ENCODE measurements around the gene LMTK2. TPM values are rescaled to one million over a fixed set of nuclear protein-coding genes. Genes with fewer than 3 reads are reported as not detected.

LMTK2 gene
- total RNA-seq, 1 donor from 2014 or later, result 10.6 TPM

- TF ChIP-seq CTCF (conservative IDR thresholded peaks at IDR 0.05; ENCODE audit: low read depth, low read length), result no peak
- H3K4me3 ChIP-seq (ENCODE audit: low read depth, low read length), result no peak overlapping the region
- DNase-seq (ENCODE audit: low read depth), result no peak
Measured at GRCh38 chr7:98100088-98100487, 6.6 kb upstream of the LMTK2 start.

GRCh38 chr7:98102170-98102569 is 4.5 kb upstream of the LMTK2 start:
- no peak for TF ChIP-seq CTCF (conservative IDR thresholded peaks at IDR 0.05; ENCODE audit: low read depth, low read length)
- no peak overlapping the region for H3K4me3 ChIP-seq (ENCODE audit: low read depth, low read length)
- DNase-seq (ENCODE audit: low read depth), result no peak

GRCh38 chr7:98105942-98106544 is 619 bp upstream of the LMTK2 start:
- H3K4me3 ChIP-seq (ENCODE audit: low read depth, low read length), result no peak overlapping the region
- DNase-seq (ENCODE audit: low read depth), result no peak

GRCh38 chr7:98107313-98107721 is 655 bp downstream of the LMTK2 start:
- DNase-seq (ENCODE audit: low read depth), result no peak
- TF ChIP-seq CTCF (conservative IDR thresholded peaks at IDR 0.05; ENCODE audit: low read depth, low read length), result no peak
- H3K4me3 ChIP-seq (ENCODE audit: low read depth, low read length), result peak overlapping the region; percentile 86

More at GRCh38 chr7:98105942-98106544, 619 bp upstream of the LMTK2 start:
- no peak for TF ChIP-seq CTCF (conservative IDR thresholded peaks at IDR 0.05; ENCODE audit: low read depth, low read length)

GRCh38 chr7:98110249-98111022 is 3.8 kb downstream of the LMTK2 start:
- peak overlapping the region; percentile 31 for H3K4me3 ChIP-seq (ENCODE audit: low read depth, low read length)
- no peak for DNase-seq (ENCODE audit: low read depth)
- no peak for TF ChIP-seq CTCF (conservative IDR thresholded peaks at IDR 0.05; ENCODE audit: low read depth, low read length)

- TF ChIP-seq CTCF (conservative IDR thresholded peaks at IDR 0.05; ENCODE audit: low read depth, low read length), result no peak
- H3K4me3 ChIP-seq (ENCODE audit: low read depth, low read length), result no peak overlapping the region
- no peak for DNase-seq (ENCODE audit: low read depth)
Measured at GRCh38 chr7:98112077-98112476, 5.4 kb downstream of the LMTK2 start.

Data from epithelial cell of proximal tubule (primary cell).